ENCODE data around the gene COG2.

DNA sequence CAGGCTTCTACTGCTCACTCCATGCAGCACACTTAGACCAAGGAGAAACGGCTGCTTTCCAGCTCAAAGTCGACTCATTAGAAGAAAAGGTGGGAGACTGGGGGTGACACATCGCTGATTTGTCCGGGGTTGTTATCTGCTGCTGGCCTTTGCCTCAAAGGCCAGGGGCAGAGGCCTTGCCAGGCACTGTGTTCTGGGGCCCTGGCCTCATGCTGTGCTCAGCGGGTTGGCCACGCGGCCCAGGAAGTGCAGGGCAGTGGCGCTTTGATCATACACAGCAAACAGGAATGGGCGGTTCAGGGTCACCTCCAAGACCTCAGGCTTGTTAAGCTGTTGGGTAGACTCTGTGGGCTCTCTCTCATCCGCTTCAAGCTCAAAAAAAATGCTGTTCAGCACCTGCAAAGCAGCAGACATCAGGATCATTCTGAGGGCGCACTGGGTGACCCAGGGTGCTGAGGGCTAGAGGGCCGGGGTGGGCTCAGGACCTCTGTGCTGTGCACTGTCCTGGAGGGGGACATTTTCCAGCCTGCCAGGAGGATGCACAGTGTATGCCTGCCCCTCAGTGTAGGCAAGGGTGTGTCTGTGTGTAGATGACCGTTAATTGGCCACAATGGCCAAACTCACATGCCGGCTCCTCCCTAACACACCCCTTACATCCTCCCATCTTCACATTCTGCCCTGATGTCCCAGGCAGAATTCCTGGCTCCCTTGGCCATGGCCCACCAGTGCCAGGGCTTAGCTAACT, 60.8 kb downstream of the COG2 start:
- TF ChIP-seq, protein P1, sequence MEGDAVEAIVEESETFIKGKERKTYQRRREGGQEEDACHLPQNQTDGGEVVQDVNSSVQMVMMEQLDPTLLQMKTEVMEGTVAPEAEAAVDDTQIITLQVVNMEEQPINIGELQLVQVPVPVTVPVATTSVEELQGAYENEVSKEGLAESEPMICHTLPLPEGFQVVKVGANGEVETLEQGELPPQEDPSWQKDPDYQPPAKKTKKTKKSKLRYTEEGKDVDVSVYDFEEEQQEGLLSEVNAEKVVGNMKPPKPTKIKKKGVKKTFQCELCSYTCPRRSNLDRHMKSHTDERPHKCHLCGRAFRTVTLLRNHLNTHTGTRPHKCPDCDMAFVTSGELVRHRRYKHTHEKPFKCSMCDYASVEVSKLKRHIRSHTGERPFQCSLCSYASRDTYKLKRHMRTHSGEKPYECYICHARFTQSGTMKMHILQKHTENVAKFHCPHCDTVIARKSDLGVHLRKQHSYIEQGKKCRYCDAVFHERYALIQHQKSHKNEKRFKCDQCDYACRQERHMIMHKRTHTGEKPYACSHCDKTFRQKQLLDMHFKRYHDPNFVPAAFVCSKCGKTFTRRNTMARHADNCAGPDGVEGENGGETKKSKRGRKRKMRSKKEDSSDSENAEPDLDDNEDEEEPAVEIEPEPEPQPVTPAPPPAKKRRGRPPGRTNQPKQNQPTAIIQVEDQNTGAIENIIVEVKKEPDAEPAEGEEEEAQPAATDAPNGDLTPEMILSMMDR (conservative IDR thresholded peaks at IDR 0.05; ENCODE audit: low read depth, low read length) = no peak
- TF ChIP-seq EZH2 (IDR thresholded peaks at IDR 0.05; ENCODE audit: low read length, unreplicated experiment) (no peak), EZH2phosphoT487 (IDR thresholded peaks at IDR 0.05; ENCODE audit: borderline replicate concordance, low read length) (no peak)
